Measurements from ENCODE around the gene P2RY14.

- TF ChIP-seq NFYB (IDR thresholded peaks at IDR 0.05; ENCODE audit: insufficient read depth, low read depth, low read length) (no peak), CTCF (IDR thresholded peaks at IDR 0.05 in 2 of 3, conservative IDR thresholded peaks at IDR 0.05 in 1 of 3; ENCODE audit: control insufficient read depth in 2 of 3, extremely low read depth in 1 of 3, insufficient read depth in 1 of 3, low read depth in 3 of 3, low read length in 3 of 3) (no peak), REST (IDR thresholded peaks at IDR 0.05; ENCODE audit: low read depth, low read length) (no peak), CHD1 (IDR thresholded peaks at IDR 0.05; ENCODE audit: low read depth, low read length) (no peak), YY1 (IDR thresholded peaks at IDR 0.05; ENCODE audit: low read depth, low read length) (no peak), POLR2A (IDR thresholded peaks at IDR 0.05; ENCODE audit: low read depth, low read length) (no peak), CBFB (IDR thresholded peaks at IDR 0.05; ENCODE audit: low read depth) (no peak), POLR2AphosphoS2 (IDR thresholded peaks at IDR 0.05; ENCODE audit: low read depth, low read length) (no peak), EZH2 (IDR thresholded peaks at IDR 0.05; ENCODE audit: borderline replicate concordance, control insufficient read depth, low read depth, low read length) (no peak)
These were observed 19.1 kb upstream of the P2RY14 start for GRCh38 chr3:151297429-151297828.

Data from GM12878 (cell line).